GM12891 (cell line): ENCODE data around the gene TMEM184B.
A peak's percentile ranks its signal among the peaks of the same experiment; 100 is the strongest.
"Not testable (repeated sequence)": the region's sequence is repeated elsewhere in the genome, so short reads cannot be mapped to it uniquely, and the experiment has no call there.

Source experiments
- DNase-seq: peaks from one replicate; pipeline ENCODE4 v3.0.0; 2011; ENCODE audit warnings: low spot score; ENCODE audit not compliant: insufficient read length
- FAIRE-seq: peaks from 2 replicates; lab custom pipeline; 2011; peaks lifted over from hg19 to GRCh38; lab: Jason Lieb, UNC
- PAX5 ChIP-seq: IDR thresholded peaks from 2 replicates; pipeline ENCODE4 v1.6.1; 2011; ENCODE audit warnings: low read length, moderate library complexity, mild to moderate bottlenecking; ENCODE audit not compliant: insufficient read depth, severe bottlenecking
- POLR2A ChIP-seq: IDR thresholded peaks from 2 replicates; pipeline ENCODE4 v1.6.1; 2011; ENCODE audit warnings: low read depth, low read length, control low read depth
- POLR2AphosphoS5 ChIP-seq: IDR thresholded peaks from 2 replicates; pipeline ENCODE4 v1.6.1; 2011; ENCODE audit warnings: low read depth, low read length, control low read depth
- POU2F2 ChIP-seq: IDR thresholded peaks from 2 replicates; pipeline ENCODE4 v1.6.1; 2011; ENCODE audit warnings: low read depth, mild to moderate bottlenecking, control low read depth, low read length, moderate library complexity
- SPI1 ChIP-seq: IDR thresholded peaks from 2 replicates; pipeline ENCODE4 v1.6.1; 2011; ENCODE audit warnings: low read depth, low read length, control low read depth
- TAF1 ChIP-seq: IDR thresholded peaks from 2 replicates; pipeline ENCODE4 v1.6.1; 2011; ENCODE audit warnings: low read depth, low read length, control low read depth

Gene TMEM184B

GRCh38 chr22:38187413-38188212 lies 85.2 kb downstream of the TMEM184B start:
- FAIRE-seq = no peak
- no peak for DNase-seq
- TF ChIP-seq SPI1 = no peak
- no peak for TF ChIP-seq POU2F2
- TF ChIP-seq POLR2A = no peak
- no peak for TF ChIP-seq PAX5
- TF ChIP-seq TAF1 = no peak
- TF ChIP-seq POLR2AphosphoS5 = no peak

- TF ChIP-seq SPI1 (no peak), TAF1 (no peak), POU2F2 (no peak), POLR2AphosphoS5 (no peak), PAX5 (no peak), POLR2A (no peak)
- DNase-seq (no peak), FAIRE-seq (no peak)
Observed at GRCh38 chr22:38186429-38186828, 86.4 kb downstream of the TMEM184B start.

GRCh38 chr22:38184788-38185187 lies 88.0 kb downstream of the TMEM184B start:
- no peak for FAIRE-seq
- TF ChIP-seq PAX5 = no peak
- TF ChIP-seq POLR2AphosphoS5 = no peak
- TF ChIP-seq TAF1 = no peak
- TF ChIP-seq POLR2A = no peak
- no peak for TF ChIP-seq SPI1
- TF ChIP-seq POU2F2 = no peak
- no peak for DNase-seq

- DNase-seq = peak; percentile 95
- peak; percentile 98 for FAIRE-seq
- 0 out of 2 replicates have a peak, but pooled peaks have one; percentile 21 for TF ChIP-seq POU2F2
- TF ChIP-seq SPI1 = no peak
Observed at GRCh38 chr22:38181453-38182200, 91.2 kb downstream of the TMEM184B start, which contains the start of gene PLA2G6. TSS of gene PLA2G6 (minus strand) at chr22:38181830. CDS start at chr22:38169426, 12,404 bp downstream.

- DNase-seq (no peak), FAIRE-seq (peak; percentile 84)
- TF ChIP-seq POU2F2 = 0 out of 2 replicates have a peak, but pooled peaks have one; percentile 6
- TF ChIP-seq POLR2AphosphoS5 = 0 out of 2 replicates have a peak, but pooled peaks have one; percentile 31
- TF ChIP-seq PAX5 = no peak
Observed at GRCh38 chr22:38180841-38181452, 91.9 kb downstream of the TMEM184B start.

GRCh38 chr22:38178605-38178937 lies 94.2 kb downstream of the TMEM184B start:
- FAIRE-seq = not testable (repeated sequence)

GRCh38 chr22:38177926-38178604 lies 94.7 kb downstream of the TMEM184B start:
- FAIRE-seq (peak; percentile 40), DNase-seq (no peak)
- TF ChIP-seq POLR2AphosphoS5 (no peak), POU2F2 (no peak), PAX5 (no peak), SPI1 (no peak), TAF1 (no peak), POLR2A (no peak)

More at GRCh38 chr22:38178605-38178937, 94.2 kb downstream of the TMEM184B start:
- not testable (repeated sequence) for DNase-seq

- not testable (repeated sequence) for DNase-seq, FAIRE-seq
Observed at GRCh38 chr22:38177571-38177925, 95.3 kb downstream of the TMEM184B start.

- DNase-seq (no peak), FAIRE-seq (no peak)
- TF ChIP-seq POLR2A (no peak), TAF1 (no peak), POLR2AphosphoS5 (no peak), SPI1 (no peak), POU2F2 (no peak), PAX5 (no peak)
Observed at GRCh38 chr22:38177044-38177443, 95.8 kb downstream of the TMEM184B start.

- DNase-seq (no peak), FAIRE-seq (peak; percentile 87)
- TF ChIP-seq TAF1 = 0 out of 2 replicates have a peak, but pooled peaks have one; percentile 9
- no peak for TF ChIP-seq POLR2A
Observed at GRCh38 chr22:38176170-38176741, 96.6 kb downstream of the TMEM184B start.
